NB4 (cell line): ENCODE data around the gene LETM1.

Experiments used
- DNase-seq: peaks from one replicate; pipeline ENCODE4 v3.0.0; 2010; ENCODE audit warnings: low read depth
- H3K4me3 ChIP-seq: one replicate; pipeline ENCODE4 v1.5.1; 2011; ENCODE audit warnings: mild to moderate bottlenecking, low read depth, low read length, moderate library complexity
- CTCF ChIP-seq: IDR thresholded peaks from one replicate; pipeline ENCODE4 v1.5.1; 2012; ENCODE audit warnings: low read depth, low read length
- MAX ChIP-seq: IDR thresholded peaks from 2 replicates; pipeline ENCODE4 v1.6.1; 2011; ENCODE audit warnings: low read depth, low read length
- MYC ChIP-seq: IDR thresholded peaks from 2 replicates; pipeline ENCODE4 v1.6.1; 2011; ENCODE audit warnings: low read depth, low read length
- POLR2A ChIP-seq: IDR thresholded peaks from 2 replicates; pipeline ENCODE4 v1.6.1; 2011; ENCODE audit warnings: mild to moderate bottlenecking; ENCODE audit not compliant: insufficient read length; ENCODE audit errors: extremely low read depth

Gene LETM1

DNA sequence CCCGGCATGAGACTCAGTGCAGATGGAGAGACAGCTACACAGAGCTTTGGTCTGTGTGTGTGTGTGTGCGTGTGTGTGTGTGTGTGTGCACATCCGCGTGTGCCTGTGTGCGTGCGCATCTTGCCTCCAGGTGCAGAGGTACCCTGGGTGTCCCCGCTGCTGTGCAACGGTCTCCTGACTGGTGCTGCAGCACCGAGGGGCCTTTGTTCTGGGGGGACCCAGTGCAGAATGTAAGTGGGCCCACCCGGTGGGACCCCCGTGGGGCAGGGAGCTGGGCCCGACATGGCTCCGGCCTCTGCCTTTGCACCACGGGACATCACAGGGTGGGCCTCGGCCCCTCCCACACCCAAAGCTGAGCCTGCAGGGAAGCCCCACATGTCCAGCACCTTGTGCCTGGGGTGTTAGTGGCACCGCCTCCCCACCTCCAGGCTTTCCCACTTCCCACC, 48.6 kb downstream of the LETM1 start:
- DNase-seq, result no peak
- TF ChIP-seq POLR2A (no peak), MAX (no peak), CTCF (no peak), MYC (no peak)
- H3K4me3 ChIP-seq, result no peak overlapping the region

- DNase-seq, result no peak
- no peak for TF ChIP-seq MYC
- no peak for TF ChIP-seq CTCF
- TF ChIP-seq MAX, result no peak
- no peak for TF ChIP-seq POLR2A
- H3K4me3 ChIP-seq, result no peak overlapping the region
Measured at GRCh38 chr4:1806596-1807331, 49.2 kb downstream of the LETM1 start.

- no peak overlapping the region for H3K4me3 ChIP-seq
- DNase-seq, result no peak
- TF ChIP-seq CTCF, result no peak
Measured at GRCh38 chr4:1806223-1806564, 49.8 kb downstream of the LETM1 start.

- TF ChIP-seq CTCF (no peak), MYC (no peak), POLR2A (no peak), MAX (no peak)
- no peak for DNase-seq
- no peak overlapping the region for H3K4me3 ChIP-seq
Measured at GRCh38 chr4:1805493-1806222, 50.3 kb downstream of the LETM1 start.

GRCh38 chr4:1804638-1805492, 51.1 kb downstream of the LETM1 start:
- DNase-seq, result no peak
- TF ChIP-seq MAX, result no peak
- TF ChIP-seq POLR2A, result no peak
- TF ChIP-seq MYC, result no peak
- no peak overlapping the region for H3K4me3 ChIP-seq
